GM12892 (cell line): Measurements from ENCODE around the gene SLC30A7.

Experiments used
- POLR2A ChIP-seq: IDR thresholded peaks from 2 replicates; pipeline ENCODE4 v1.6.1; 2011; ENCODE audit warnings: low read depth, low read length, control low read depth
- POLR2AphosphoS5 ChIP-seq: IDR thresholded peaks from 2 replicates; pipeline ENCODE4 v1.6.1; 2011; ENCODE audit warnings: low read depth, low read length, control low read depth
- TAF1 ChIP-seq: IDR thresholded peaks from 2 replicates; pipeline ENCODE4 v1.6.1; 2011; ENCODE audit warnings: low read depth, mild to moderate bottlenecking, control low read depth, low read length, borderline replicate concordance

- TF ChIP-seq POLR2A (no peak), POLR2AphosphoS5 (no peak), TAF1 (no peak)
Measured at GRCh38 chr1:100971021-100971420, 75.1 kb downstream of the SLC30A7 start.
